SK-N-SH (cell line): ENCODE data around the gene DOK1. TPM values are rescaled to one million over a fixed set of nuclear protein-coding genes. Genes with fewer than 3 reads are reported as not detected.

Source experiments
- CTCF ChIA-PET: fragments of 300-600, 350-600 bp; formaldehyde crosslinking; extraction: SDS; loops from one replicate; lab custom pipeline; 2021; lab: Yijun Ruan, JAX
- POLR2A ChIA-PET: fragments of 350-600 bp; sonication (Branson Sonifier 250); formaldehyde crosslinking; extraction: SDS; loops from one replicate; lab custom pipeline; 2020; ENCODE audit warnings: antibody characterized with exemption, inconsistent platforms; lab: Yijun Ruan, JAX
- DNase-seq: peaks from one replicate; pipeline ENCODE4 v3.0.0; 2012
- H2AFZ ChIP-seq: fragments of 200-600 bp; sonication (generic); 2 replicates; pipeline ENCODE4 v1.8.1; 2016; ENCODE audit warnings: antibody characterized with exemption, mild to moderate bottlenecking, low read depth
- H3F3A ChIP-seq: fragments of 200-600 bp; sonication (generic); replicated peaks from 2 replicates; pipeline ENCODE3; 2016; ENCODE audit warnings: antibody characterized with exemption, mild to moderate bottlenecking; ENCODE audit not compliant: insufficient read depth
- H3K27ac ChIP-seq, 2 experiments: fragments of 200-500 bp in 1 of 2; fragments of 200-600 bp in 1 of 2; sonication (Bioruptor generic) in 1 of 2; sonication (generic), shearing (Covaris generic) in 1 of 2; 2 replicates each; pipeline versions ENCODE4 v1.5.1 to v1.6.1; 2014 to 2016; ENCODE audit warnings: low read depth in 2 of 2, inconsistent platforms in 1 of 2, low read length in 1 of 2, mild to moderate bottlenecking in 1 of 2, mixed read lengths in 1 of 2
- H3K27me3 ChIP-seq: fragments of 200-600 bp; sonication (generic), shearing (Covaris generic); 2 replicates; pipeline ENCODE4 v1.6.1; 2016; ENCODE audit warnings: mixed run types; ENCODE audit not compliant: insufficient read depth
- H3K36me3 ChIP-seq, 2 experiments: fragments of 200-500 bp in 1 of 2; fragments of 200-600 bp in 1 of 2; sonication (Bioruptor generic) in 1 of 2; sonication (generic) in 1 of 2; replicated peaks in 1 of 2; 2 replicates each; pipeline versions ENCODE3 to v1.5.1; 2014 to 2016; ENCODE audit warnings: low read length in 1 of 2, mild to moderate bottlenecking in 1 of 2; ENCODE audit not compliant: insufficient read depth in 2 of 2, control insufficient read depth in 1 of 2
- H3K4me1 ChIP-seq, 2 experiments: fragments of 200-500 bp in 1 of 2; fragments of 200-600 bp in 1 of 2; sonication (Bioruptor generic) in 1 of 2; sonication (generic), shearing (Covaris generic) in 1 of 2; 2 replicates each; pipeline versions ENCODE4 v1.5.1 to v1.6.1; 2014 to 2016; ENCODE audit warnings: low read depth in 1 of 2, low read length in 1 of 2, mixed run types in 1 of 2; ENCODE audit not compliant: insufficient read depth in 2 of 2, control insufficient read depth in 1 of 2
- H3K4me2 ChIP-seq: fragments of 200-600 bp; sonication (generic), shearing (Covaris generic); 2 replicates; pipeline ENCODE4 v1.6.1; 2017; ENCODE audit warnings: mixed run types
- H3K4me3 ChIP-seq, 2 experiments: fragments of 200-500 bp in 1 of 2; fragments of 200-600 bp in 1 of 2; sonication (Bioruptor generic) in 1 of 2; sonication (generic), shearing (Covaris generic) in 1 of 2; 2 replicates each; pipeline versions ENCODE4 v1.5.1 to v1.8.1; 2014 to 2016; ENCODE audit warnings: low read depth in 2 of 2, inconsistent platforms in 1 of 2, low read length in 1 of 2, mild to moderate bottlenecking in 1 of 2, mixed read lengths in 1 of 2, moderate library complexity in 1 of 2
- H3K79me2 ChIP-seq: fragments of 200-600 bp; sonication (generic); 2 replicates; pipeline ENCODE4 v1.8.1; 2017; ENCODE audit warnings: mild to moderate bottlenecking; ENCODE audit not compliant: insufficient read depth
- H3K9ac ChIP-seq: fragments of 200-600 bp; sonication (generic); 2 replicates; pipeline ENCODE4 v1.6.1; 2017; ENCODE audit warnings: mixed run types
- H3K9me2 ChIP-seq: fragments of 200-600 bp; sonication (generic); 2 replicates; pipeline ENCODE4 v1.6.1; 2017; ENCODE audit warnings: mixed run types
- H3K9me3 ChIP-seq: fragments of 200-600 bp; sonication (generic); 2 replicates; pipeline ENCODE4 v1.6.1; 2017; ENCODE audit warnings: mixed run types, mild to moderate bottlenecking, moderate library complexity
- H4K20me1 ChIP-seq: fragments of 200-600 bp; sonication (generic); 2 replicates; pipeline ENCODE4 v1.6.1; 2017; ENCODE audit warnings: mild to moderate bottlenecking, mixed run types; ENCODE audit not compliant: insufficient read depth
- CHD2 ChIP-seq: fragments of 150-350 bp; IDR thresholded peaks from 2 replicates; pipeline ENCODE4 v1.6.1; 2018; ENCODE audit warnings: low read length; ENCODE audit not compliant: partially characterized antibody
- EP300 ChIP-seq, 2 experiments: IDR thresholded peaks; 2 replicates each; pipeline versions ENCODE4 v1.4.0 to v1.6.1; 2012; ENCODE audit warnings: borderline replicate concordance in 1 of 2, low read depth in 1 of 2, low read length in 1 of 2
- FOXM1 ChIP-seq: IDR thresholded peaks from 2 replicates; pipeline ENCODE4 v1.4.0; 2012; ENCODE audit warnings: low read depth, mild to moderate bottlenecking
- MXI1 ChIP-seq: IDR thresholded peaks from 2 replicates; pipeline ENCODE4 v1.6.1; 2012; ENCODE audit warnings: mild to moderate bottlenecking, low read depth, low read length, improper control_type of control experiment
- RAD21 ChIP-seq: IDR thresholded peaks from 2 replicates; pipeline ENCODE4 v1.6.1; 2012; ENCODE audit warnings: mild to moderate bottlenecking, low read length
- SIN3A ChIP-seq: IDR thresholded peaks from 2 replicates; pipeline ENCODE4 v1.6.1; 2012; ENCODE audit warnings: low read depth, mild to moderate bottlenecking, low read length, moderate library complexity, borderline replicate concordance
- TEAD4 ChIP-seq: IDR thresholded peaks from 2 replicates; pipeline ENCODE4 v1.4.0; 2012; ENCODE audit warnings: mild to moderate bottlenecking, borderline replicate concordance; ENCODE audit not compliant: insufficient read depth
- YY1 ChIP-seq: IDR thresholded peaks from 2 replicates; pipeline ENCODE4 v1.4.0; 2012; ENCODE audit warnings: low read depth, mild to moderate bottlenecking
- WGBS: methylation state at CpG from one replicate; pipeline ENCODE4 v1.1.6; 2017; ENCODE audit warnings: low lambda C conversion rate; 5-methylcytosine and 5-hydroxymethylcytosine counted together
- polyA plus RNA-seq, 3 experiments: library from polyadenylated mRNA; depleted of rRNA; stranded (reverse); fragments of >200 nt; gene quantifications; 2 replicates each; pipeline ENCODE4 v1.2.3, GENCODE V29; 2012
- TF ChIP-seq, protein P1 (sequence below): IDR thresholded peaks from 2 replicates; pipeline ENCODE4; 2012
- TF ChIP-seq, protein P2 (sequence below): fragments of 150-350 bp; IDR thresholded peaks from 2 replicates; pipeline ENCODE4 v1.6.1; 2017; ENCODE audit warnings: antibody characterized with exemption, low read length, low read depth, borderline replicate concordance
- TF ChIP-seq, protein P3 (sequence below): IDR thresholded peaks from 2 replicates; pipeline ENCODE4 v1.4.0; 2012; ENCODE audit warnings: low read depth, borderline replicate concordance

DOK1 gene
- polyA plus RNA-seq, 1 of the 3 experiments (the other 2 are of a cell fraction) = 25.3 TPM

DNA sequence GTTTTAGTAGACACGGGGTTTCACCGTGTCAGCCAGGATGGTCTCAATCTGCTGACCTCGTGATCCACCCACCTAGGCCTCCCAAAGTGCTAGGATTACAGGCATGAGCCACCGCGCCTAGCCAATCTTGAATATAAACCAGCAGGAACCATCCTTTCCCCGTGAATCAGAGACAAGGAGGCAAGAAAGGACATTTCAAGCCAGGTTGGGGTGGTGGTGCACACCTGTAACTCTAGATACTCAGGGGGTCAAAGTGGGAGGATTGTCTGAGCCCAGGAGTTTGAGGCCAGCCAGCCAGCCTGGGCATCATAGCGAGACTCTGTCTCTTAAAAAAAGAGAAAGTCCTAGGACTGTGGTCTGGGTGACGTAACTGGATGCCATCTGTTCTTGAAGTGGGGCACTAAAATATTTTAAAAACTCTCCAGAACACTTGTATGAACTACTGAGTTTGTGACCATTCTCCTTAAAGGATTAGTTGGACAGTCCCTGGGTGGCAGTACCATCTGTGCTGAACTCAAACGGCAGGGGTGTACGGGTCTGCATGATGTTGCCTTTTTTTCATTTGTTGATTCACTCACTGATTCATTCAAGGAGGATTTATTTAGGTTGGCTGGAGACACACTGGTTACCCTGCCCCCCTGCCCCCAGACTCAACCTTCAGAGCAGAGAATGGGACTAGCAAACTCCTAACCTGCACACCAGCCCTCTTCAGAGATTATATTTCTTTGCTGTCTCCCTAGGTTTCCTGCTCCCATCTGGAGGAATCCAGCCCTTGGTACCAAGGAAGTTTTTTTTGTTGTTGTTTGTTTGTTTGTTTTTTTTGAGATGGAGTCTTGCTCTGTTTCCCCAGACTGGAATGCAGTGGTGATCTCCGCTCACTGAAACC, 43.2 kb upstream of the DOK1 start:
- Histone ChIP-seq H2AFZ (no peak overlapping the region), H3K4me2 (no peak overlapping the region), H3K9ac (no peak overlapping the region), H3K4me3 (no peak overlapping the region), H3K36me3 (peaks cover 0 to 3% of the 10 kb centered on the region in 2 experiments), H3K27me3 (no peaks in the 10 kb centered on the region), H3K79me2 (peaks cover 32% of the 10 kb centered on the region; the same call in 1 of the 2 replicates), H3K4me1 (peaks cover 17 to 30% of the 10 kb centered on the region in 2 experiments; a peak in 3 of 4 replicates), H3K9me3 (no peaks in the 10 kb centered on the region), H3F3A (peaks cover 25% of the 10 kb centered on the region), H4K20me1 (no peaks in the 10 kb centered on the region), H3K9me2 (no peaks in the 10 kb centered on the region), H3K27ac (peak overlapping the region in 1 of 2 experiments; percentile 3; a peak in 1 of 4 replicates)
- ChIA-PET POLR2A (interaction anchor here (0.7 to 1.7 kb wide), 4 partner anchors 11 to 230 kb away, joined by 5 to 9 read pairs (median 6); partner anchors contain the start of gene LBX2), CTCF (interaction anchor here (0.9 to 5.6 kb wide), 4 partner anchors 15 to 76 kb away, joined by 3 to 80 read pairs (median 22); partner anchors contain the start of genes AUP1, CCDC142, DQX1 and HTRA2)
- 67% methylated on average over 11 of the region's 11 CpGs for WGBS
- DNase-seq = no peak
- TF ChIP-seq MXI1 = no peak

DNA sequence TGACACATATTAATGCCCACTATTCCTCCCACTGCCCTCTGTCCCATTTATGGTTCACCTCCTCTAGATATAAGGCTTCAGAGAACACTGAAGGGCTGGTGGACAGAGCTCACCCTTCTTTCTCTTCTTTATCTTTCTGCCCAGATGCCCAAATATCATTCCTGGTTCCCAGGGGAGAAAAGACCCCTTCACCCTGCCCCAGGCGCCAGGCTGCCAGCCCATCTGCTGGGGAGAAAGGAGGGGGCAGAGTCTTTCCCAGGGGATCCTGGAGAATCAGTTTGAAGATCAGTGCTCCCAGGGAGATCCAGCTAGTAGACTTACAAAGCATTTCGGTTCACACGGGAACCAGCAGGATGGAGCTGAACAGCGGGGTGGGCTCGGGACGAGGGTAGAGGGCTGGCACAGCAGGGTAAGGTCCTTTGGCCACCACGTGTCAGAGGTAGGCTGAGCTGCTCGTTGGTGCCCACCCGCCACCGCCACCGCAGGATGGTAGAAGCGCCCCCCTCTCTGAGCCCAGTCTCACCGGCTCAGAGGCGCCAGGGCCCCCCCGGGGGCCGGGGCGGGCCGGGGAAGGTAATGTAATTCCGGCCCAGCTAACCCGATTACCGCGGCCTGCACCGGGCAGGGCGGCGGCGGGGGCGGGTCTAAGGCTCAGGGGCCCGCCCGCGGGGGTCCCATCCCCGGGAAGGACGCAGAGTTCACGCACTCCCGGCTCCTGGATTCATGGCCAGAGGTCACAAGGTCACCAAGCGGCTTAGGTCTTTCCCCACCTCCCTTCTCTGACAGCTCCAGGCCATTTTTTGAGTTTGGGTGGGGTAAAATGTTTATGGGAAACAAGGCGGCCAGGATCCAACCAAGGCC, 41.5 kb upstream of the DOK1 start:
- Histone ChIP-seq H3K9me2 (no peaks in the 10 kb centered on the region), H3K27me3 (no peaks in the 10 kb centered on the region), H3K9me3 (no peaks in the 10 kb centered on the region), H3F3A (peaks cover 28% of the 10 kb centered on the region), H3K4me2 (peak overlapping the region; percentile 99), H4K20me1 (no peaks in the 10 kb centered on the region), H3K36me3 (peaks cover 4% of the 10 kb centered on the region in 2 experiments), H3K9ac (peak overlapping the region; percentile 71), H3K4me1 (peaks cover 16 to 25% of the 10 kb centered on the region in 2 experiments; a peak in 3 of 4 replicates), H3K79me2 (peaks cover 23% of the 10 kb centered on the region; the same call in 1 of the 2 replicates), H3K4me3 (peak overlapping the region; percentile 68 to 90), H2AFZ (peak overlapping the region; percentile 90), H3K27ac (peak overlapping the region; percentile 53 to 95; a peak in 3 of 4 replicates)
- TF ChIP-seq SIN3A (0 out of 2 replicates have a peak, but pooled peaks have one; percentile 11), MXI1 (peak; percentile 86), EP300 (IDR thresholded peaks at IDR 0.05; ENCODE audit: borderline replicate concordance in 1 of 2, low read depth in 1 of 2, low read length in 1 of 2) (peak; percentile 43 to 80; a peak in 3 of 4 replicates), RAD21 (no peak), TEAD4 (0 out of 2 replicates have a peak, but pooled peaks have one; percentile 38), YY1 (no peak), FOXM1 (0 out of 2 replicates have a peak, but pooled peaks have one; percentile 16), CHD2 (peak; percentile 40)
- TF ChIP-seq, protein P1, sequence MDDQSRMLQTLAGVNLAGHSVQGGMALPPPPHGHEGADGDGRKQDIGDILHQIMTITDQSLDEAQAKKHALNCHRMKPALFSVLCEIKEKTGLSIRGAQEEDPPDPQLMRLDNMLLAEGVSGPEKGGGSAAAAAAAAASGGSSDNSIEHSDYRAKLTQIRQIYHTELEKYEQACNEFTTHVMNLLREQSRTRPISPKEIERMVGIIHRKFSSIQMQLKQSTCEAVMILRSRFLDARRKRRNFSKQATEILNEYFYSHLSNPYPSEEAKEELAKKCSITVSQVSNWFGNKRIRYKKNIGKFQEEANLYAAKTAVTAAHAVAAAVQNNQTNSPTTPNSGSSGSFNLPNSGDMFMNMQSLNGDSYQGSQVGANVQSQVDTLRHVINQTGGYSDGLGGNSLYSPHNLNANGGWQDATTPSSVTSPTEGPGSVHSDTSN = no peak
- TF ChIP-seq, protein P2, sequence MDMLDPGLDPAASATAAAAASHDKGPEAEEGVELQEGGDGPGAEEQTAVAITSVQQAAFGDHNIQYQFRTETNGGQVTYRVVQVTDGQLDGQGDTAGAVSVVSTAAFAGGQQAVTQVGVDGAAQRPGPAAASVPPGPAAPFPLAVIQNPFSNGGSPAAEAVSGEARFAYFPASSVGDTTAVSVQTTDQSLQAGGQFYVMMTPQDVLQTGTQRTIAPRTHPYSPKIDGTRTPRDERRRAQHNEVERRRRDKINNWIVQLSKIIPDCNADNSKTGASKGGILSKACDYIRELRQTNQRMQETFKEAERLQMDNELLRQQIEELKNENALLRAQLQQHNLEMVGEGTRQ = no peak
- TF ChIP-seq, protein P3, sequence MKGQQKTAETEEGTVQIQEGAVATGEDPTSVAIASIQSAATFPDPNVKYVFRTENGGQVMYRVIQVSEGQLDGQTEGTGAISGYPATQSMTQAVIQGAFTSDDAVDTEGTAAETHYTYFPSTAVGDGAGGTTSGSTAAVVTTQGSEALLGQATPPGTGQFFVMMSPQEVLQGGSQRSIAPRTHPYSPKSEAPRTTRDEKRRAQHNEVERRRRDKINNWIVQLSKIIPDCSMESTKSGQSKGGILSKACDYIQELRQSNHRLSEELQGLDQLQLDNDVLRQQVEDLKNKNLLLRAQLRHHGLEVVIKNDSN = no peak; the same call in 1 of the 2 replicates
- CTCF ChIA-PET = interaction anchor here (0.7 to 3.1 kb wide), 9 partner anchors 9 to 263 kb away, joined by 3 to 14 read pairs (median 3); partner anchors contain the start of genes CCDC142 and TTC31
- POLR2A ChIA-PET = interaction anchor here (0.6 to 1.9 kb wide), 7 partner anchors 8 to 55 kb away, joined by 3 to 7 read pairs (median 4); partner anchors contain the start of genes CCDC142, TTC31 and WBP1
- DNase-seq = peak; percentile 92
- WGBS = 16% methylated on average over 16 of the region's 36 CpGs
